ENCODE measurements around the gene GOT1. TPM values are rescaled to one million over a fixed set of nuclear protein-coding genes. Genes with fewer than 3 reads are reported as not detected.

The GOT1 gene
- polyA plus RNA-seq, 3 donors = 2.6 to 10.4 (median 8.2) TPM

DNA sequence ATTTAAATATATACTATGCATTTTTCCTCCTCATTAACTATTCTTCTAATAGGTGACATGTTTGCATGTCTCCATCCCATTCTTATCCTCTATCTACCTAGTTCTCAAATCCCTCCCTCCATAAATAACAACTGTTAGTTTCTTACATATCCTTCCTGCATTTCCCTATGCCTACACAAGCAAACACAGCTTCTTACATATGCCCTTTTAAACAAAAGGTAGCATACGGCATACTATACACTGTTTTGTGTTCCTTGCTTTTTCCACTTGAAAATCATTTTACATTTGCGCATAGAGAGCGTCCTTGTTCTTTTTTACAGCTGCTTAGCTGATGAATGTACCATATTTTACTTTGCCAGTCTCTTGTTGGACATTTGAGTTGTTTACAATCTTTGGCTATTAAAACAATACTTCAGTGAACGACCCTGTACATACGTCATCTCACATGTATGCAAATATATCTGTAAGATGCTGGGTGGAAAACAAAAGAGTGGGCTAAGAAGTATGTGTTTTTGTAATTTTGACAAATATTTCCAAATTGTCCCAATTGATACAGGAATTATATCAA is 7.8 kb downstream of the GOT1 start:
- no peak for TF ChIP-seq CTCF (IDR thresholded peaks at IDR 0.05)
- Mint-ChIP-seq H3K4me1 (no peaks in the 10 kb centered on the region), H3K9me3 (peaks cover 0 to 3% (median 0%) of the 10 kb centered on the region in 7 donors), H3K27ac (no peak overlapping the region), H3K4me3 (no peak overlapping the region), H3K36me3 (peaks cover 37% of the 10 kb centered on the region in 2 donors), H3K27me3 (ENCODE audit: low read depth in 3 of 3) (no peaks in the 10 kb centered on the region)
- H3K4me2 ChIP-seq (replicated peaks; ENCODE audit: extremely low read depth, low read length, poor library complexity, severe bottlenecking) = no peak overlapping the region
- intact Hi-C loops (cut with micrococcal nuclease) = no loop called here
- H3K27me3 ChIP-seq (ENCODE audit: control insufficient read depth in 2 of 2, insufficient read depth in 2 of 2, low read length in 2 of 2) = no peaks in the 10 kb centered on the region
- no CpG with 5 or more reads among the region's 5 CpGs for WGBS (ENCODE audit: insufficient coverage)
- H4K20me1 ChIP-seq (ENCODE audit: insufficient read depth, low read length) = no peaks in the 10 kb centered on the region
- no peak overlapping the region for H3K9ac ChIP-seq (ENCODE audit: insufficient read depth, low read length, poor library complexity, severe bottlenecking)
- no peaks in the 10 kb centered on the region for H3K9me3 ChIP-seq (replicated peaks in 1 of 2; ENCODE audit: control insufficient read depth in 1 of 2, insufficient read depth in 1 of 2, low read length in 2 of 2)
- H3K4me1 ChIP-seq (ENCODE audit: control insufficient read depth in 1 of 2, insufficient read depth in 2 of 2, low read length in 2 of 2) = no peaks in the 10 kb centered on the region
- no peak overlapping the region for H3K4me3 ChIP-seq (replicated peaks in 1 of 3; ENCODE audit: low read depth in 2 of 3, low read length in 3 of 3)
- no peaks in the 10 kb centered on the region for H3K79me2 ChIP-seq (ENCODE audit: insufficient read depth, low read length)
- DNase-seq = no peak
- H3K27ac ChIP-seq (ENCODE audit: low read depth in 1 of 2, low read length in 2 of 2) = no peak overlapping the region
- peaks cover 0 to 32% of the 10 kb centered on the region in 2 donors for H3K36me3 ChIP-seq (replicated peaks in 1 of 2; ENCODE audit: control insufficient read depth in 1 of 2, insufficient read depth in 2 of 2, low read length in 2 of 2)
- H2AFZ ChIP-seq (ENCODE audit: insufficient read depth, low read depth, low read length, poor library complexity, severe bottlenecking) = no peak overlapping the region

- Histone ChIP-seq H3K27ac (ENCODE audit: low read depth in 1 of 2, low read length in 2 of 2) (no peak overlapping the region), H4K20me1 (ENCODE audit: insufficient read depth, low read length) (no peaks in the 10 kb centered on the region), H3K9me3 (replicated peaks in 1 of 2; ENCODE audit: control insufficient read depth in 1 of 2, insufficient read depth in 1 of 2, low read length in 2 of 2) (no peaks in the 10 kb centered on the region), H3K4me3 (replicated peaks in 1 of 3; ENCODE audit: low read depth in 2 of 3, low read length in 3 of 3) (no peak overlapping the region), H2AFZ (ENCODE audit: insufficient read depth, low read depth, low read length, poor library complexity, severe bottlenecking) (no peak overlapping the region), H3K27me3 (ENCODE audit: control insufficient read depth in 2 of 2, insufficient read depth in 2 of 2, low read length in 2 of 2) (no peaks in the 10 kb centered on the region), H3K36me3 (replicated peaks in 1 of 2; ENCODE audit: control insufficient read depth in 1 of 2, insufficient read depth in 2 of 2, low read length in 2 of 2) (peaks cover 0 to 32% of the 10 kb centered on the region in 2 donors), H3K9ac (ENCODE audit: insufficient read depth, low read length, poor library complexity, severe bottlenecking) (no peak overlapping the region), H3K4me1 (ENCODE audit: control insufficient read depth in 1 of 2, insufficient read depth in 2 of 2, low read length in 2 of 2) (no peaks in the 10 kb centered on the region), H3K4me2 (replicated peaks; ENCODE audit: extremely low read depth, low read length, poor library complexity, severe bottlenecking) (no peak overlapping the region), H3K79me2 (ENCODE audit: insufficient read depth, low read length) (no peaks in the 10 kb centered on the region)
- peaks cover 0 to 3% (median 0%) of the 10 kb centered on the region in 7 donors for H3K9me3 Mint-ChIP-seq
- H3K27ac Mint-ChIP-seq = no peak overlapping the region
- no peaks in the 10 kb centered on the region for H3K4me1 Mint-ChIP-seq
- no peak for DNase-seq
- intact Hi-C loops (cut with micrococcal nuclease) = no loop called here
- H3K4me3 Mint-ChIP-seq = no peak overlapping the region
- no peak for TF ChIP-seq CTCF (IDR thresholded peaks at IDR 0.05)
- peaks cover 40 to 41% of the 10 kb centered on the region in 2 donors for H3K36me3 Mint-ChIP-seq
- H3K27me3 Mint-ChIP-seq (ENCODE audit: low read depth in 3 of 3) = no peaks in the 10 kb centered on the region
- 95% methylated on average over 2 of the region's 3 CpGs for WGBS (ENCODE audit: insufficient coverage)
Measured at GRCh38 chr10:99421233-99421739, 9.1 kb downstream of the GOT1 start.

Measured in CD14-positive monocyte (primary cell).